HG02938 (cell line): ENCODE measurements around the gene BRCA1.

Source experiments
- ATAC-seq: cut with Tn5 transposase; IDR thresholded peaks from one replicate; pipeline ENCODE4 v1.9.1; 2021; ENCODE audit warnings: mild to moderate bottlenecking, moderate library complexity; ENCODE audit not compliant: unreplicated experiment

The BRCA1 gene

GRCh38 chr17:43025766-43026537 is 99.2 kb downstream of the BRCA1 start:
- ATAC-seq, result no peak

GRCh38 chr17:43025290-43025657 is 99.9 kb downstream of the BRCA1 start:
- no peak for ATAC-seq

GRCh38 chr17:43024407-43025289 is 100.5 kb downstream of the BRCA1 start, which contains the start of gene RND2:
Gene RND2, plus strand, starts transcription at chr17:43025231. Its CDS starts 117 bp downstream, at chr17:43025348.
- no peak for ATAC-seq

DNA sequence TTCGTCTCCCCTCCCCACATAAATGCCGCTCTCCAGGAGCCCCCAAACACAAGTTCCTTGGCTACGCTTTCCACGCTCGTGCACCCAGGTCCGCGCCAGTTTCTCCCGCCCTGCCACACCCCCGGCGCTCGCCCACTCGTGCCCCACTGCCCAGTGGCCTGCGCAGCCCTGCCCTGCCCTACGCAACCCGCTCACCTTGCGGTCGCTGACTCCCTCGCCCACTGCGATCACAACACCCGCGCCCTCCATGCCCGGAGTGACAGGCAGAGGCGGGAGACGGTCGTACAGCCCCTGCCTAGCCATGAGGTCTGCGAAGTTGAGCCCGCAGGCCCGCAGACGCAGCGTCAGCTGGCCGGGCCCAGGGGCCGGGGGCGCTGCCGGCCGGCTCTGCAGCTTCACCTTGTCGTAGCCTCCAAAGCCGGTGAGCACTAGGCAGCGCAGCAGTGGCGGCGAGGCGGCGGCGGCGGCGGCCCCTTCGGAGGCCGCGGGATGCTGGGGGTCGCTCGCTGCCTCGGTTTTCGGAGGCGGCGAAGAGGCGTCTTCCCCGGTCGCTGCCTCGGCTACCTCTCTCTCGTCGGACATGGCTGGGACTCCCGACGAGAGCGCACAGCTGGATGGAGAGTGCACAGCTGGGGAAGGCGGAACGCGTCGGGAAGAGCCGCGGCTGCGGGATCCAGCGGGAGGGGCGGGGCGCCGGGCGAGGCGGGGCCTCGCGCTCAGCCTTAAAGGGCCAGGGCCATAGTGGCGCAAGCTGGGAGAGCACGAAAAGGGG is 103.2 kb downstream of the BRCA1 start, which contains the start of gene VAT1:
Gene VAT1 (minus strand): TSS at position 645 of the 772 bp plus-strand sequence. CDS start 63 bp downstream, at position 582.
- ATAC-seq, result no peak

DNA sequence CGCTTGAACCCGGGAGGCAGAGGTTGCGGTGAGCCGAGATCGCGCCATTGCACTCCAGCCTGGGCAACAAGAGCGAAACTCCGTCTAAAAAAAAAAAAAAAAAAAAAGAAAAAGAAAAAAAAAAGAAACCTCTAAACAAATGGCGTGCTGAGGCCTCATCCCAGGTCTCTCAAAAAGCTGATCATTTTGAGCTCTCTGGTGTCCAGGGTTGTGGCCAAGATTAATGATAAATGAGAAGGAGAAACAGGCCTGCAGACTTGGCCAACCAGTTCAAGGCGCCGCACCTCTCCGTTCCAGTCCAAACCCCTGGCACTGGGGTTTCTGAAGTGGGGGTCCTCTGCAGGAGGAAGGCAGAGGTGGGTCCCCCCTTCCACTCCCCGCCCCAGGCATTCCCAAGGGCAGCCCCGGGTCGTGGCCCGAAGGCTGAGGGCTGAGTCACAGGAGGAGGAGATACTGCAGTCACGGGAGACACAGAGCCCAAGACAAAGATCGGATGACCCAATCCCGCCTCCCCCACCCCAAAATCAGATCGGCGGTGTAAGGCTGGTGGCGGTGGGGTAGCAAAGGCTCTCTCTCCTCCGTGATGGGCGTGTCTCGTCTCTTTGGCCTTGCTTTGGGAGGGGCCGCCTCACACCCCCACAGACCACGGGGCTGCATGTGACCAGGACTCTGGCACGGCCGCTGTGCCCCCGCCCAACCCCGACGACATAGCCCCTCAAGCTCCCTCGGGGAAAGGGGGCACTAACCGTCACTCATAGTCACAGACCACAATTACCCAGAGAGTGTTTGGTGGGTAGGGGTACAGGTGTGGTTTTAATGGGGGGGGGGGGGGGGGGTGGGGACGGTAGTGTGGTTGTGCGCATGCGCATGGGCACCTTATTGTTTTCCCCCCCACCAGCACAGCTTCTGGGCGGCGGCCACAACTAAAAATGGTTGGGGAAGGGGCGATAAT is 104.1 kb downstream of the BRCA1 start:
- no peak for ATAC-seq

- ATAC-seq, result no peak
Observed at GRCh38 chr17:43020030-43020621, 105.0 kb downstream of the BRCA1 start.

DNA sequence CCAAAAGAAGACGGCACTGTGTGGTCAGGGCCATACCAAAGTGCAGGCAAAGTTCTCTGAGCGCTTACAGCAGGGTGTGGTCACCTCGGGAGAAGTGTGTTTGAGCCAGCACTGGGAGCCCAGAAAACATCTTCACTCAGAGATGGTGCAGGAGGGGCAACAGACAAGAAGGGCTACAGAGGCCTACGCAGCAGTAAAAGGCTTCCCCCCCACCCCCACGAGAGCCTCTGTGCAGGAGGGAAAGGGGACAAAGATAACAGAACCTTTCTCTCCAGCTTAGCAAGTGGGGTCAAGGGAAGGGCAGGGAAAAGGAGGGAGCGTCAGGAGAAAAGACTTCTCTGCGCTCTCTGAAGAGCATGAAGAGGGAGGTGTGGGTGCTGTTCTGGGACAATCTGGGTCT is 105.7 kb downstream of the BRCA1 start:
- ATAC-seq, result no peak

- ATAC-seq, result no peak
Observed at GRCh38 chr17:43018932-43019331, 106.2 kb downstream of the BRCA1 start.

DNA sequence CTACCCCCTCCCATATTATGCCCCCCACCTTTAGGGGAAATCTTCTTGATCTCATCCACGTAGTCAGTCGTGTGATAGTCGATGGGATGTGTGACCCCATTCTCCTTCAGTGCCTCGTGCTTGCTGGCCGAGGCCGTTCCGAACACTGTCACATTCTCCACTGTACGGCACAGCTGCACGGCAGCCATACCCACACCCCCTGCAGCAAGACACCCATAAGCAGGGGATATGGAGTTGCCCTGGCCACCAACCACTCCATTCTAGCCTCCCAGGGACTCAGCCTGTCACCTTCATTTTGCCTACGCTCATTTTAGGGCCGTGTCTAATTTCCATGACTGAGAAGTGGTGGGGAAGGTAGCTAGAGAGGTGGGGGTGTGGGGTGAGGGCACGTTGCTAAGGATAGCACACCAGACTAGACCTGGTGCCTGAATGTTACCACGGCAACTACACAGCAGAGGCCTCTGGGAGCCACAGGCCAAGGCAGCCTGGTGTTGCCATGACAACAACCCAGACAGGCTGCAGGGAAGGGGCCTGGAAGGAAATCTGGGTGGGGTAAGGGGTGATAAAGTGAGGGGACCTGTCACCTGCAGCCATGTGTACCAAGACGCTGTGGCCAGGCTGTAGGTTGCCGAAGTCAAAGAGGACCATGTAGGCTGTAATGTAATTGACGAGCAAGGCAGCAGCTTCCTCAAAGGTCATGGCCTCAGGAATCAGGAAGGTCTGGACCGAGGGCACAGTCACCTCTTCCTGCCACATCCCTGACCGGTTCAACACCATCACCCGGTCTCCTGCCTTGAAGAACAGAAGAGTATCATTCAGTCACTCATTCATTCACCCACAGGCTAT is 106.9 kb downstream of the BRCA1 start:
- no peak for ATAC-seq

DNA sequence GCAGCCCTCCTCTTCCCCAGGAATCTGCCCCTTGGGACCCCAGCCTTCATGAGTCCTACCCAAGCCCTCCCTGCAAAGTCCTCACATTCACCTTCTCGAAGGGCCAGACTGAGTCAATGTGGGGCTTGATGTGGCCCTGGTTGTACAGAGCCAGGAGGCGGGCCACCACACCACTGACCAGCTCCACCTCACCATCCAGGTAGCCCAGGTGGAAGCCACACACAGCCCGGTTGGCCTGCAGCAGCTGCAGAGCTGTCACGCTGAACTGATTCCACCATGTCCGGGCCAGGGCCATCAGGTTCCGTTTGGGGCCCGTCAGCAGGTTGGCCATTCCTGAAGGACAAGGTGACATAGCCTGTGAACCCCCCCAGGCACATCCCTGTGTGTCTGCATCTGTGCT is 108.9 kb downstream of the BRCA1 start:
- no peak for ATAC-seq

GRCh38 chr17:43015579-43015978 is 109.6 kb downstream of the BRCA1 start:
- no peak for ATAC-seq

DNA sequence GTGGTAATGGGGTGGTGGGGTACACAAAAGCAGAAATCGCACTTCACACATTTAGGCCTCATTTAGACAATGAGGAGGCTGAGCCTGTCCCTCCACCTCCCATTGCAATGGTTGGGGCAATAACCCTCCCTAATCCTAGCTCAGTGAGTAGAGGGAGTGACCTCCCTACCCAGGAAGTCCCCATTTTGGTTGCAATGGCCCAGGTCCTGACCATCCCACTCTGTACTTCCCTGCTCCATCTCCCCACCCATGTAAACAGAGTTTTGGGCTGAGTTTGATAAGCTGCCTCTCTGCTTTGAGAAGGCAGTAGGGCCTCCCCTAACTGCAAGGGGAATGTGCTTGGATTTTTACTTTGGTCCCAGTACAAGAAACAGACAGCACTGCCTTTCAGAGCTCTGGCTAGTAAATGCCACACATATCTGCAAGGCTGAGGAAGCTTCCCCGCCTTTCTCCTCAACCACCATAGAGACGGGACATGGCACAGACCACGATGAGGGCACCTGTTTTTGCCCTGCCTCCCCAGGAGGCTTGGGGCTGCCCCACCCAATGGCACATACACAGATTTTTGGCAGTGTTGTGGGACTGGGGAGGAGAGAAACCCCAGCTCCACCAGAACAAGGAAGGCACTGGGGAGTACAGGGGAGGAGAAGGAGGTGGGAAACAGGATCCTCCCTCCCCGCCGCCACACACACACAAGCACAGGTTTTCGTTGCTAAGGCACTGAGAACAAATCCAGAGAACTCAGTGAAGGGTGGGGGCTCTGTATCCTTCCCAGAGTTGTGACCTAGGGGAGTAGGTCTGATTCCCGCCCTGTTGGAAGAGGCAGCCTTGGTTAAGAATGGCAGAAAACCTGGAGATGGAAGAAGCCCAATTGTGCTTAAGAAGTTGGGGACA is 110.3 kb downstream of the BRCA1 start:
- no peak for ATAC-seq

- ATAC-seq, result no peak
Observed at GRCh38 chr17:43014020-43014648, 111.0 kb downstream of the BRCA1 start.

DNA sequence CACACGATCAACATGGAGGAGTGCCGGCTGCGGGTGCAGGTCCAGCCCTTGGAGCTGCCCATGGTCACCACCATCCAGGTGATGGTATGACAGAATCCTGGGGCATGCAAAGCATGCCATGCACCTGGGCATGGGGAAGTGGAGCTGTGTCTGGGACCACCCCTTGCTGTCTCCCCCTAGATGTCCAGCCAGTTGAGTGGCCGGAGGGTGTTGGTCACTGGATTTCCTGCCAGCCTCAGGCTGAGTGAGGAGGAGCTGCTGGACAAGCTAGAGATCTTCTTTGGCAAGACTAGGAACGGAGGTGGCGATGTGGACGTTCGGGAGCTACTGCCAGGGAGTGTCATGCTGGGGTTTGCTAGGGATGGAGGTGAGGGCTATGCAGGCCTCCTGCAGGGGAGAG is 111.9 kb downstream of the BRCA1 start:
- no peak for ATAC-seq

DNA sequence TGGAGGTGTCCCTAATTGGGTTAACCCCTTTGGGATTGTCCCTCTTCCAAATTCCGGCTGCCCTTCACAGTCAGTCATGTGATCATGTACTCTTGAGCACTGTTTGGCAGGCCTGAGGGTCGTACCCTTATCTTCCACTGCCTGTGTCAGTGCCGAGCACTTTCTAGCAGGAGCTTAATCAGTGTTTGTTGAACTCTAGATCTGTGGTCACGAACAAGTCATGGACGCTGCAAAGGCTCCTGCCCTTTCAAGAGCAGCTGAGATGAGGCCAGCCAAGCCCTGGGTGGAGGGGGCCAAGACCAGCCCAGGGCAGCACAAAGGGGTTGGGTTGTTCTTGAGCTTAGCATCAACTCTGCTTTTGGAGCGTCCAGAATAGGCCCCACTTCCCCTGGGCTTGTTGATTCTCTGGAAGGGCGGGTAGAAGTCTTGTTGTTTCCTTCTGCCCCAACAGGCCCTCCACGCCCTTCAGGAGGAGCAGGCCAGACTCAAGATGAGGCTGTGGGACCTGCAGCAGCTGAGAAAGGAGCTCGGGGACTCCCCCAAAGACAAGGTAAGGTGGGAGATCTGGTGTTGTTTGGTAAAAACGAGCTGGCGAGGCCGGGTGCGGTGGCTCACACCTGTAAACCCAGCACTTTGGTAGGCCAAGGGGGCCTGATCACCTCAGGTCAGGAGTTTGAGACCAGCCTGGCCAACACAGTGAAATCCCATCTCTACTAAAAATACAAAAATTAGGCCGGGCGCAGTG is 113.3 kb downstream of the BRCA1 start:
- ATAC-seq, result no peak

GRCh38 chr17:43010667-43011308 is 114.4 kb downstream of the BRCA1 start:
- no peak for ATAC-seq
